DND-41 (cell line): Measurements from ENCODE around the gene COCH.

Experiments used
- ATAC-seq: fragments of 200-7000 bp; cut with Tn5 transposase; 3 replicates; pipeline ENCODE4 v1.9.1; 2021; ENCODE audit warnings: low read depth; ENCODE audit not compliant: insufficient read depth
- DNase-seq: peaks from one replicate; pipeline ENCODE4 v3.0.0-alpha.2; 2020
- H2AFZ ChIP-seq: 2 replicates; pipeline ENCODE4 v1.6.0; 2012; ENCODE audit warnings: low read depth, low read length
- H3K27ac ChIP-seq: 2 replicates; pipeline ENCODE4 v1.5.1; 2012; ENCODE audit warnings: low read length, inconsistent platforms
- H3K27me3 ChIP-seq: fragments of 200-600 bp; sonication (generic); 2 replicates; pipeline ENCODE4 v1.6.0; 2012; ENCODE audit warnings: low read length, mild to moderate bottlenecking, inconsistent platforms; ENCODE audit not compliant: insufficient read depth, poor library complexity
- H3K36me3 ChIP-seq: 2 replicates; pipeline ENCODE4 v1.5.1; 2012; ENCODE audit warnings: low read length, inconsistent platforms; ENCODE audit not compliant: insufficient read depth
- H3K4me1 ChIP-seq: 2 replicates; pipeline ENCODE4 v1.5.1; 2012; ENCODE audit warnings: mild to moderate bottlenecking, low read length; ENCODE audit not compliant: insufficient read depth
- H3K4me2 ChIP-seq: 2 replicates; pipeline ENCODE4 v1.6.0; 2012; ENCODE audit warnings: mild to moderate bottlenecking, moderate library complexity, low read length, inconsistent platforms; ENCODE audit not compliant: insufficient read depth
- H3K4me3 ChIP-seq, 2 experiments: fragments of 200-600 bp in 1 of 2; shearing (Covaris generic) in 1 of 2; 2 replicates each; pipeline ENCODE4 v1.5.1; 2012 to 2016; ENCODE audit warnings: inconsistent platforms in 2 of 2, low read length in 2 of 2, mild to moderate bottlenecking in 2 of 2, low read depth in 1 of 2, moderate library complexity in 1 of 2
- H3K79me2 ChIP-seq: 2 replicates; pipeline ENCODE4 v1.6.0; 2012; ENCODE audit warnings: low read length, inconsistent platforms; ENCODE audit not compliant: insufficient read depth
- H3K9ac ChIP-seq: 2 replicates; pipeline ENCODE4 v1.6.0; 2012; ENCODE audit warnings: low read depth, mild to moderate bottlenecking, inconsistent platforms, low read length, moderate library complexity
- H3K9me3 ChIP-seq: 2 replicates; pipeline ENCODE4 v1.5.1; 2012; ENCODE audit warnings: low read length, moderate library complexity, mild to moderate bottlenecking, inconsistent platforms; ENCODE audit not compliant: insufficient read depth, severe bottlenecking
- H4K20me1 ChIP-seq: 2 replicates; pipeline ENCODE4 v1.6.0; 2012; ENCODE audit warnings: low read length; ENCODE audit not compliant: insufficient read depth
- EZH2 ChIP-seq: IDR thresholded peaks from 3 replicates; pipeline ENCODE4 v1.6.1; 2012; ENCODE audit warnings: borderline replicate concordance, low read depth, mild to moderate bottlenecking, moderate library complexity, low read length, inconsistent platforms; ENCODE audit not compliant: severe bottlenecking
- TF ChIP-seq, protein P1 (sequence below): IDR thresholded peaks from 2 replicates; pipeline ENCODE4 v1.5.1; 2012; ENCODE audit warnings: borderline replicate concordance, low read length, moderate library complexity, mild to moderate bottlenecking; ENCODE audit not compliant: poor library complexity, severe bottlenecking; ENCODE audit errors: extremely low read depth

COCH gene

DNA sequence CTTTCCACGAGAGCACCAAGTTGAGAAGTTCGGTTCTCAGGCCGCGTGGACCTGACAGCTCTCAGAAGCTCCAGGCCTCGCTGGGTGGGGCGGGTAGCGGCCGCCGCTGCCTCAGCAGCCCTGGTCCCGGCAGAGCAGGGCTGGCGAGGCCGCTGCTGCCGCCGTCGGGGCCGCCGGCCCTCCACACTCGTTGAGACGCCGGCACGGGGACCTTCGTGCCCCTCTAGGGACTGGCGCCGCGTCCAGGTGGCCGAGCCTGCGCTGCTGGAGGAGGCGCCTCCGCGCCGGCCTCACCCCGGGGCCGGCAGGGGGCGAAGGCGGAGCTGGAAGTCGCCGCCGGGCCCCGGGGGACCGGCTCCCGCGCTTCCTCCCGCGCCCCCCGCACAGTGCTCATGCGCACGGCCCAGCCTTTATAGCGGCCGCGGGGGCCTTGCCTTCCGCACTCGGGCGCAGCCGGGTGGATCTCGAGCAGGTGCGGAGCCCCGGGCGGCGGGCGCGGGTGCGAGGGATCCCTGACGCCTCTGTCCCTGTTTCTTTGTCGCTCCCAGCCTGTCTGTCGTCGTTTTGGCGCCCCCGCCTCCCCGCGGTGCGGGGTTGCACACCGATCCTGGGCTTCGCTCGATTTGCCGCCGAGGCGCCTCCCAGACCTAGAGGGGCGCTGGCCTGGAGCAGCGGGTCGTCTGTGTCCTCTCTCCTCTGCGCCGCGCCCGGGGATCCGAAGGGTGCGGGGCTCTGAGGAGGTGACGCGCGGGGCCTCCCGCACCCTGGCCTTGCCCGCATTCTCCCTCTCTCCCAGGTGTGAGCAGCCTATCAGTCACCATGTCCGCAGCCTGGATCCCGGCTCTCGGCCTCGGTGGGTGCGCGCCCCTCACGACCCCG is at the start of gene COCH:
COCH (plus strand) TSS at position 440 of the 879 bp plus-strand sequence; CDS start at position 820, 380 bp downstream.
- Histone ChIP-seq H3K36me3 (no peaks in the 10 kb centered on the region), H3K4me1 (no peaks in the 10 kb centered on the region), H3K9me3 (no peaks in the 10 kb centered on the region), H2AFZ (no peak within 1 kb of the TSS), H4K20me1 (no peaks in the 10 kb centered on the region), H3K4me2 (no peak within 1 kb of the TSS), H3K27me3 (no peaks in the 10 kb centered on the region), H3K4me3 (no peak within 1 kb of the TSS), H3K9ac (no peak within 1 kb of the TSS), H3K79me2 (no peaks in the 10 kb centered on the region), H3K27ac (no peak within 1 kb of the TSS)
- TF ChIP-seq, protein P1, sequence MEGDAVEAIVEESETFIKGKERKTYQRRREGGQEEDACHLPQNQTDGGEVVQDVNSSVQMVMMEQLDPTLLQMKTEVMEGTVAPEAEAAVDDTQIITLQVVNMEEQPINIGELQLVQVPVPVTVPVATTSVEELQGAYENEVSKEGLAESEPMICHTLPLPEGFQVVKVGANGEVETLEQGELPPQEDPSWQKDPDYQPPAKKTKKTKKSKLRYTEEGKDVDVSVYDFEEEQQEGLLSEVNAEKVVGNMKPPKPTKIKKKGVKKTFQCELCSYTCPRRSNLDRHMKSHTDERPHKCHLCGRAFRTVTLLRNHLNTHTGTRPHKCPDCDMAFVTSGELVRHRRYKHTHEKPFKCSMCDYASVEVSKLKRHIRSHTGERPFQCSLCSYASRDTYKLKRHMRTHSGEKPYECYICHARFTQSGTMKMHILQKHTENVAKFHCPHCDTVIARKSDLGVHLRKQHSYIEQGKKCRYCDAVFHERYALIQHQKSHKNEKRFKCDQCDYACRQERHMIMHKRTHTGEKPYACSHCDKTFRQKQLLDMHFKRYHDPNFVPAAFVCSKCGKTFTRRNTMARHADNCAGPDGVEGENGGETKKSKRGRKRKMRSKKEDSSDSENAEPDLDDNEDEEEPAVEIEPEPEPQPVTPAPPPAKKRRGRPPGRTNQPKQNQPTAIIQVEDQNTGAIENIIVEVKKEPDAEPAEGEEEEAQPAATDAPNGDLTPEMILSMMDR = no peak
- TF ChIP-seq EZH2 = no peak
- ATAC-seq (no peak), DNase-seq (no peak)

DNA sequence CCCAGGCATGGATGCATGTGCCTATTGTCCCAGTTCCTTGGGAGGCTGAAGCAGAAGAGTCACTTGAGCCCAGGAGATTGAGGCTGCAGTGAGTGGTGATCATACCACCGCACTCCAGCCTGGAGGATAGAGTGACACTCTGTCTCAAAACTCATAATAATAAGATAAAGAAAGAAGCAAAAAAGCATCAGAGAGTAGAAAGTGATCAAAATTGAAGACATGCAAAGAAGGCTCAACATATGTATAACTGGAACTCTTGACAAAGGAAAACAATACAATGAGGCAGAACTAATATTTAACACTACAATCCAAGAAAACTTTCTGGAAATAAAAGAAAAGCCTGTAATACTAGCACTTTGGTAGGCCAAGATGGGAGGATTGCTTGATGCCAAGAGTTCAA is 48.3 kb upstream of the COCH start:
- DNase-seq (no peak), ATAC-seq (no peak)
- TF ChIP-seq, protein P1 = no peak
- no peak for TF ChIP-seq EZH2
- Histone ChIP-seq H3K4me2 (no peak overlapping the region), H3K27ac (no peak overlapping the region), H3K4me1 (no peaks in the 10 kb centered on the region), H3K4me3 (no peak overlapping the region), H3K9me3 (no peaks in the 10 kb centered on the region), H3K9ac (no peak overlapping the region), H3K36me3 (no peaks in the 10 kb centered on the region), H4K20me1 (no peaks in the 10 kb centered on the region), H3K27me3 (no peaks in the 10 kb centered on the region), H2AFZ (no peak overlapping the region), H3K79me2 (no peaks in the 10 kb centered on the region)

DNA sequence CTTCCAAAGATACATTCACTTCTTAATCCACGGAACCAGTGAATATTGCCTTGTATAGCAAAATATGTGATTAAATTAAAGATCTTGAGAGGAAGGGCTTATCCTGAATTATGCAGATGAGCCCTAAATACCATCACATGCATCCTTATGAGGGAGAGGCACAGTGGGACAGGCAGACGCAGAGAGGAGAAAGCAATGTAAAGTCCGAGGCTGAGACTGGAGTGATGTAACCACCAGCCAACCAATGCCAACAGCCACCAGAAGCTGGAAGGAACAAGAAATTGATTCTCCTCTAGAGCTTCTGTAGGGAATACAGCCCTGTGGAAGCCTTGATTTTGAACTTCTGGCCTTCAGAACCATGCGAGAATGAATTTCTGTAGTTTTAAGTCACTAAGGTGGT is 44.5 kb upstream of the COCH start:
- no peaks in the 10 kb centered on the region for H3K79me2 ChIP-seq
- no peak for ATAC-seq
- H3K9me3 ChIP-seq = peaks cover 4% of the 10 kb centered on the region
- no peaks in the 10 kb centered on the region for H3K4me1 ChIP-seq
- H3K36me3 ChIP-seq = no peaks in the 10 kb centered on the region
- H3K4me2 ChIP-seq = no peak overlapping the region
- no peak for DNase-seq
- no peaks in the 10 kb centered on the region for H4K20me1 ChIP-seq
- H2AFZ ChIP-seq = no peak overlapping the region
- H3K4me3 ChIP-seq = no peak overlapping the region
- no peak overlapping the region for H3K27ac ChIP-seq
- H3K9ac ChIP-seq = no peak overlapping the region
- TF ChIP-seq, protein P1 = no peak
- H3K27me3 ChIP-seq = no peaks in the 10 kb centered on the region
